ENCODE measurements around the gene ITPKB. TPM values are rescaled to one million over a fixed set of nuclear protein-coding genes. Genes with fewer than 3 reads are reported as not detected.
A peak's percentile ranks its signal among the peaks of the same experiment; 100 is the strongest.

Gene ITPKB
- total and polyA plus RNA-seq, 9 donors, result 10.2 to 32.4 (median 23.5) TPM

DNA sequence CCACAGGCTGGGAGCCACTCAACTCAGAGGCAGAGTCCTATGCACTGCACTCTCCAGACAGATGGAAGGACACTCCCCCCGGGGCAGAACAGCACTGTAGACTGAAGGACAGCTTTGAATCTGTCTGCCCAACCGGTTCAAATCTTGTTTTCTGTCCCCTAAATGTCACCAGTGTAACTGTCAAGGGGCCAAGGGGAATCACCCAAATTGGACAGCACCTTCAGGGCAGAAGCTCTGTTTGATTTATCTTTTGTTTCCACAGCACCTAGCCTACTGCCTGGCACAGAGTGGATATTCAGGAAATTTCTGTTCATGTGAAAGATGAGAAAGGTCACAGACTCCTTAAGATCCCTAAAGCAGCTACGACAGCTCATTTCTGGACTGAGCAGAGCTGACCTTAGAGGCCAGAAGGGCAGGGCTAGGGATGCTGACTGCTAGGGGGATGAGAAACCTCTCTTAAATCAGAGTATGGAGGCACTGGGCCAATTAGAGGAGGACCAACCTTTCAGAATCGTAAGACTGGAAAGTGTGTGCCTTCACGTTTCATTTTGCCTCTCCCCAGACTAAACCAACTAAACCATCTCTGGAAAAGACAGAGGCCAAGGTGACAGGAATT is 41.0 kb downstream of the ITPKB start:
- no peak for DNase-seq
- Histone ChIP-seq H3K4me1 (ENCODE audit: control insufficient read depth, insufficient read depth, low read length) (peaks cover 44% of the 10 kb centered on the region), H3K9me3 (replicated peaks; ENCODE audit: control insufficient read depth, low read depth, low read length) (no peaks in the 10 kb centered on the region), H3K27me3 (ENCODE audit: control insufficient read depth, insufficient read depth, low read length) (no peaks in the 10 kb centered on the region), H3K36me3 (ENCODE audit: control insufficient read depth, insufficient read depth, low read length) (peaks cover 7% of the 10 kb centered on the region), H3K4me3 (ENCODE audit: low read length) (no peak overlapping the region), H3K27ac (ENCODE audit: low read length) (peak overlapping the region; percentile 36)
- WGBS (ENCODE audit: insufficient coverage), result 70% methylated on average over 3 of the region's 5 CpGs

DNA sequence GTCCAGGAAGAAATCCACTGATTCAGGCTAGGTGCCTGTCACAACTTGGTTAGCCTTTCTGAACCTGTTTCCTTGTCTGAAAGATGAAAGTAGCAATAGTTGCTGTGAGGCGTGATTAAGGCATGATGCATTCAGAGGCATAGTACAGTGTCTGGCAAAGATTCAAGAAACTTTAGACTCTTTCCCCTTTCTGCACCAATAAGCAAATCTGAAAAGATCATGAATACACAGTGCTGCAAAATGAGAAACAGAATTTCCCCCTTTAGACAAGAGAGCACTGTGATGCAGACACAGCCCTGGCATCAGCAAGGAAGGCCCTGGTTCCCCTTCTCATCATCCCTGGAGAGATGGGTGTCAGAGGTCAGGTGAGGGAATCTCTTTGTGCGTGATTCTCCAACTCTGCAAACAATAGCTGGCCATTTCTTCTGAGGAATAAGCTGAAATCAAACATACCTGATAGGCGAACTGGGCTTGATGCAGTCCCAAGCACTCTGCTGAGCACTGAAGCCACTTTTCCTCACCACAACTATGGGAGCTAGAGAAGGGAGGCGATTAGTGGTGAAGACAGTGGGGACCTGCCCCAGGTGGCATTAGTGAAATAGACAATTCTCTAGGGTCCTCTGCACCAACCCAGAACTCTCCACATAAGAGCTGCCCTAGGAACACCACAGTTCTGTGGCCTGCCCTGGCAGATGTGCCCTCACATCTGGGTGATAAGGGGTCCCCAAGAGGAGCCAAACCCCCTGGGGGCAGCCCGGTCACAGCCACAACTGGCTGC is 41.7 kb downstream of the ITPKB start:
- Histone ChIP-seq H3K27me3 (ENCODE audit: control insufficient read depth, insufficient read depth, low read length) (no peaks in the 10 kb centered on the region), H3K4me1 (ENCODE audit: control insufficient read depth, insufficient read depth, low read length) (peaks cover 45% of the 10 kb centered on the region), H3K4me3 (ENCODE audit: low read length) (no peak overlapping the region), H3K27ac (ENCODE audit: low read length) (peak overlapping the region; percentile 37), H3K36me3 (ENCODE audit: control insufficient read depth, insufficient read depth, low read length) (peaks cover 7% of the 10 kb centered on the region), H3K9me3 (replicated peaks; ENCODE audit: control insufficient read depth, low read depth, low read length) (no peaks in the 10 kb centered on the region)
- 100% methylated on average over 1 of the region's 5 CpGs for WGBS (ENCODE audit: insufficient coverage)
- DNase-seq, result peak; percentile 88

DNA sequence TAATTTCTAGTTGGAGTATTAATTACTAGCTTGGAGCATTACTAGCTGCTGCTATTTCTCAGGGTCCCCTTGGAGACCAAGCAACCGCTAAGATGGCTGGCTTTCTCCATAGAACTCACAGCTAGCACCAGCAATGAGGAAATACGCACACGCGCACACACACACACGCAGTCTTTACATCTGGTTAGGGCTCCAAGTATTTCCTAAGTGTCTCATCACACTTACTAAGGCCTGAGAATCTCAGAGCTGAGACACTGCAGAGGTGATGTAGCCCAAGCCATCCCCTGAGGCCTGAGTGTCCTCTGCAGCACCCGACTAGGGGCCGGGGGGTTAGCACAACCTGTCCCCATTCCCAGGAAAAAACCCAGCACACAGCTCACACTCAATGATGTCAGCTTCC is 42.5 kb downstream of the ITPKB start:
- DNase-seq, result no peak
- Histone ChIP-seq H3K27ac (ENCODE audit: low read length) (no peak overlapping the region), H3K9me3 (replicated peaks; ENCODE audit: control insufficient read depth, low read depth, low read length) (no peaks in the 10 kb centered on the region), H3K4me1 (ENCODE audit: control insufficient read depth, insufficient read depth, low read length) (peaks cover 44% of the 10 kb centered on the region), H3K36me3 (ENCODE audit: control insufficient read depth, insufficient read depth, low read length) (peaks cover 7% of the 10 kb centered on the region), H3K27me3 (ENCODE audit: control insufficient read depth, insufficient read depth, low read length) (no peaks in the 10 kb centered on the region), H3K4me3 (ENCODE audit: low read length) (no peak overlapping the region)
- 63% methylated on average over 4 of the region's 7 CpGs for WGBS (ENCODE audit: insufficient coverage)

DNA sequence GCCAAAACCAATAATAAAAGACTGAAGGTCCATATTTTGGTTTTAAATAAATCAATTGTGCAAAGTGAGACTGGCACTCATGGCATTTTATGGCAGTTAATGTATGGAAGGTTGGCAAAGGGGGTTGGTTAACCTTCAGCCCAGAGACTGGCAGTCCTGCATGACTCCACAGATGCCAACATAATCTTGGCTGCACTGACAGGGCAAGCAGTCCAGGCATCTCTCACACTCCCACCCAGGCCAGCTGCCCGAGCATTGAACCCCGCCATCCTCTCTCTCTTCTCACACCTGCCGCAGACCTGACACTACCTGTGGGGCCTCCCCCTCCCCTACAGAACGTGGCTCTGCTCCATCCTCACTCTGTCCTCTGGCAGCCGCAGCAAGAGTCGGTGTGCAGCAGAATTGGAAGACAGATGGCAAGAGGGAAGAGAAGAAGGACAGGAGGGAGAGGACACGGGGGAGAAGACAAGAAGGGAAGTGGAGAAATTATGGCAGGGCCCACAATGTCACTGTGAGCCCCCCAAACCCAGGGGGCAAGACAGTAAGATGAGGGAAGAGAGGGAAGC is 43.7 kb downstream of the ITPKB start:
- WGBS (ENCODE audit: insufficient coverage), result 86% methylated on average over 4 of the region's 7 CpGs
- no peak for DNase-seq
- Histone ChIP-seq H3K9me3 (replicated peaks; ENCODE audit: control insufficient read depth, low read depth, low read length) (no peaks in the 10 kb centered on the region), H3K27ac (ENCODE audit: low read length) (peak overlapping the region; percentile 29), H3K27me3 (ENCODE audit: control insufficient read depth, insufficient read depth, low read length) (no peaks in the 10 kb centered on the region), H3K4me1 (ENCODE audit: control insufficient read depth, insufficient read depth, low read length) (peaks cover 54% of the 10 kb centered on the region), H3K4me3 (ENCODE audit: low read length) (no peak overlapping the region), H3K36me3 (ENCODE audit: control insufficient read depth, insufficient read depth, low read length) (peaks cover 7% of the 10 kb centered on the region)

DNA sequence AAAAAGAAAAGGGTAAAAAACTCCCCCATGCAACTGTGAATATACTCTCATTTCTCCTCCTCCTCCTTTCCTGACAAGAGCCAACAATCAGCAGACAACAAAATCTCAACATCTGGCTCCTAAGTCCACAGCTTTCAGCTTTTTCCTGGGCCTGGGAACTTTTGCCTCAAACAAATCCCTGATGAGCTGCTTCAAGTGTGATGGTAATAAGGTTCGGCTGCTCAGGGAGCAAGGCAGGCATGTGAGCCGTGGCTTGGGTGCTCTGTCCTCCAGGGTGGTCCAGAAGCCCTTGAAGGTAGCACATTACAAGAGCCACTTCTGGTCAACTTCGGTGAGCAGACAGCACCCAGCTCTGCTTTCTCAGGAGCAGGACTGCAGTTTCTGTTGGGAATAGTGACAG is 46.3 kb downstream of the ITPKB start:
- H3K4me1 ChIP-seq (ENCODE audit: control insufficient read depth, insufficient read depth, low read length), result peaks cover 70% of the 10 kb centered on the region
- peaks cover 2% of the 10 kb centered on the region for H3K36me3 ChIP-seq (ENCODE audit: control insufficient read depth, insufficient read depth, low read length)
- no peaks in the 10 kb centered on the region for H3K9me3 ChIP-seq (replicated peaks; ENCODE audit: control insufficient read depth, low read depth, low read length)
- H3K27me3 ChIP-seq (ENCODE audit: control insufficient read depth, insufficient read depth, low read length), result no peaks in the 10 kb centered on the region
- 44% methylated on average over 1 of the region's 3 CpGs for WGBS (ENCODE audit: insufficient coverage)
- peak; percentile 83 for DNase-seq
- peak overlapping the region; percentile 92 for H3K27ac ChIP-seq (ENCODE audit: low read length)
- no peak overlapping the region for H3K4me3 ChIP-seq (ENCODE audit: low read length)

DNA sequence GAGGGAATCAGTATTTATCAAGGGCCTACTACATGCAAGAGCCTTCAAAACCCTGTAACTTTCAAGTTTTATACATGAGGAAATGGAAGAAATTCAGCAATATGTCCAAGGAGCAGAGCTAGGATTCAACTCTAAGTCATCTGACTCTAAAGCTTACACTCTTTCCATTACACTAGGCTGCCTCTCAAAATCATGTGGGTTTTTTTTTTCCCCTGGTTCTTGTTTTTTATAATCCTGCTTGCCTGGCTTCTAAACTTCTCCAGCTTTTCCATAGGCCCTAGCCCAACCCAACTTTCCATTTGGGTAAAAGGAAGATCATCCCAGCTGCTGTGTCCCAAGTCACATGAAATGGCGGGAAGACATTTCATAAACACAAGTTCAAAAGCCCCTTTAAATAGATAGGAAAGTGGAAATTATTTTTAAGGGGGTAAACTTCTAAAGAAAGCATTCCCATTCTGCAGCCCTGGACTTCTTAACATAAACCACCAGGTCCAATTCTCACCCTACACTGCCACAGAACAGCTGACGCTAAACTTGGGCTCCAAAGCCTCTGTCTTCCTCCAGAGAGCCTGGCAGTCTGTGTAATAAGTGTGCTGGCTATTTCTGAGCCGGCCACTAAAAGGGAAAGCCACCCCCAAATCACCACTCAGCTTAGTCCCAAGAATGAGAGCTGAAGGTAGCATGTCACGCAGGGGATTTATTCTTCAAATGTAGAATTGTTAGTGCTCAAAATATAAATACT is 46.9 kb downstream of the ITPKB start:
- Histone ChIP-seq H3K9me3 (replicated peaks; ENCODE audit: control insufficient read depth, low read depth, low read length) (no peaks in the 10 kb centered on the region), H3K4me3 (ENCODE audit: low read length) (no peak overlapping the region), H3K36me3 (ENCODE audit: control insufficient read depth, insufficient read depth, low read length) (no peaks in the 10 kb centered on the region), H3K27me3 (ENCODE audit: control insufficient read depth, insufficient read depth, low read length) (no peaks in the 10 kb centered on the region), H3K4me1 (ENCODE audit: control insufficient read depth, insufficient read depth, low read length) (peaks cover 70% of the 10 kb centered on the region), H3K27ac (ENCODE audit: low read length) (peak overlapping the region; percentile 92)
- no CpG with 5 or more reads among the region's 4 CpGs for WGBS (ENCODE audit: insufficient coverage)
- DNase-seq, result peak; percentile 91

DNA sequence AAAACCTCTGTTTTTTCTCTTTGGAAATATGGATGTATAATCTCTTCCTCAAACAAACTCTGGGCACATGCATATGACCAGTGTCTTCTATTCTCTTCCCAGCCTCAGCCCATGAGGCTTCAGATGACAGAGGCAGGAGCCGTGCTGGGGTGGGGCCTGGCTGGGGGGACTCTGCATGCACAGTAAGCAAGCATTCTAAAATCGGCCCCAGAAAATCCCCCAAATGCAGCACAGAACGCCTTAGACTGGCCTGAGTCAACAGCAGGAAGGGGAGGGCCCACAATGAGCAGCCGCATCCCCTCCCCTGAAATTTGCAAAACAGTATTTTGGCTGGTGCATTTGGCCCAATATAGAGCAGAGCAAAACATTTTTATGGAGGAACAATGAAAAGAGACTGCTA is 47.8 kb downstream of the ITPKB start:
- H3K4me3 ChIP-seq (ENCODE audit: low read length), result no peak overlapping the region
- peak overlapping the region; percentile 92 for H3K27ac ChIP-seq (ENCODE audit: low read length)
- H3K36me3 ChIP-seq (ENCODE audit: control insufficient read depth, insufficient read depth, low read length), result no peaks in the 10 kb centered on the region
- H3K4me1 ChIP-seq (ENCODE audit: control insufficient read depth, insufficient read depth, low read length), result peaks cover 73% of the 10 kb centered on the region
- H3K27me3 ChIP-seq (ENCODE audit: control insufficient read depth, insufficient read depth, low read length), result no peaks in the 10 kb centered on the region
- no peaks in the 10 kb centered on the region for H3K9me3 ChIP-seq (replicated peaks; ENCODE audit: control insufficient read depth, low read depth, low read length)
- peak; percentile 94 for DNase-seq
- WGBS (ENCODE audit: insufficient coverage), result 13% methylated on average over 3 of the region's 4 CpGs

DNA sequence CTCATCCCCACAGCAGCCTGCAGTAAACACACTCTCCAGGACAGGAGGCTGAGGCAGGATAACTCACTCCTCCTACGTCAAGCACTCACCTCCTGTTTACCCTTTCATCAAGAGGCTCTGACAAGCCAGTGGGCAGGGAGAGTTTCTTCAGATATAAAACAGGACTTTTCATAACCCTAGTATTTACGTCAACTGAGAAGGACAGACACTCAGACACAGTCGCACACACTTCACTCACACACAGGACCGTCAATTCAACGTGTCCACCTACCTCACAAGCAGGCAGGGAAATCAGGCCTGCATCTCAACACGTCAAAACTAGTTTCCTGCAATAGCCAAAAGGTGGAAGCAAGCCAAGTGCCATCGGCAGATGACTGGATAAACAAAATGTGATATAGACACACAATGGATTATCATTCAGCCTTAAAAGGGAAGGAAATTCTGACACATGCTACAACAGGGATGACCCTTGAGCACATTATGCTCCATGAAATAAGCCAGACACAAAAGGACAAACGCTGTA is 48.6 kb downstream of the ITPKB start:
- 100% methylated on average over 1 of the region's 8 CpGs for WGBS (ENCODE audit: insufficient coverage)
- peaks cover 75% of the 10 kb centered on the region for H3K4me1 ChIP-seq (ENCODE audit: control insufficient read depth, insufficient read depth, low read length)
- no peak for DNase-seq

DNA sequence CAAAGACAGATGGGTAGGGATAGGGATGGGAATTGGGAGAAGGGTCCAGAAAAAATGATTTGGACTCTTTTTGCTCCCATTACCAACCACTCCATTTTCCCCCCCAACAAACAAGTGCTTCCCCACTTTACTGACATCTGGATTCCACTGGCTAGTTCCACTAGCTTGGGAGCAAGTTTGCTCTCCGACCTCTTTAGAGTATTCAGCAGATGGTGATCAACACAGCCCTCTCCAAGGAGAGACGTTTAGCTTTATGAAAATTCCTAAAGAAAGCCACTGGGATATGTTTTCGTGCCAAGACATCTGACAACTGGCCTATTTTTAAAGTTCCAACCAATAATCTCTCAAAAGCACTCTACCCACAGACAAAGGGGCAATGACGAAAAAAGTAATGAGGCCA is 50.3 kb downstream of the ITPKB start:
- peaks cover 86% of the 10 kb centered on the region for H3K4me1 ChIP-seq (ENCODE audit: control insufficient read depth, insufficient read depth, low read length)
- no peaks in the 10 kb centered on the region for H3K27me3 ChIP-seq (ENCODE audit: control insufficient read depth, insufficient read depth, low read length)
- H3K4me3 ChIP-seq (ENCODE audit: low read length), result no peak overlapping the region
- no peaks in the 10 kb centered on the region for H3K9me3 ChIP-seq (replicated peaks; ENCODE audit: control insufficient read depth, low read depth, low read length)
- WGBS (ENCODE audit: insufficient coverage), result 20% methylated on average over 1 of the region's 4 CpGs
- peak overlapping the region; percentile 89 for H3K27ac ChIP-seq (ENCODE audit: low read length)
- DNase-seq, result peak; percentile 92
- H3K36me3 ChIP-seq (ENCODE audit: control insufficient read depth, insufficient read depth, low read length), result no peaks in the 10 kb centered on the region

More for the DNA sequence above, 48.6 kb downstream of the ITPKB start:
- Histone ChIP-seq H3K4me3 (ENCODE audit: low read length) (no peak overlapping the region), H3K27ac (ENCODE audit: low read length) (peak overlapping the region; percentile 92), H3K9me3 (replicated peaks; ENCODE audit: control insufficient read depth, low read depth, low read length) (no peaks in the 10 kb centered on the region), H3K27me3 (ENCODE audit: control insufficient read depth, insufficient read depth, low read length) (no peaks in the 10 kb centered on the region), H3K36me3 (ENCODE audit: control insufficient read depth, insufficient read depth, low read length) (no peaks in the 10 kb centered on the region)
